HEK293 (cell line): ENCODE measurements around the gene CDC42SE1.

Experiments used
- CTCF ChIA-PET: fragments of 350-600 bp; formaldehyde crosslinking; extraction: SDS; loops from one replicate; lab custom pipeline; 2021; ENCODE audit warnings: antibody characterized with exemption; lab: Yijun Ruan, JAX
- POLR2A ChIA-PET: fragments of 300-600 bp; formaldehyde crosslinking; extraction: SDS; loops from one replicate; lab custom pipeline; 2020; ENCODE audit warnings: antibody characterized with exemption, inconsistent platforms; lab: Yijun Ruan, JAX
- H3K27ac ChIP-seq: fragments of 200-500 bp; sonication (Bioruptor generic); 2 replicates; pipeline ENCODE4 v1.5.1; 2014; ENCODE audit warnings: low read depth, low read length, control low read depth, inconsistent platforms; ENCODE audit errors: extremely low read depth
- H3K36me3 ChIP-seq, 2 experiments: fragments of 200-500 bp in 1 of 2; sonication (Bioruptor generic) in 1 of 2; 1 replicate in 1 of 2; 2 replicates in 1 of 2; pipeline ENCODE4 v1.5.1; 2014 to 2017; ENCODE audit warnings: inconsistent platforms in 2 of 2, low read length in 2 of 2; ENCODE audit not compliant: control insufficient read depth in 2 of 2, insufficient read depth in 1 of 2
- H3K4me1 ChIP-seq: fragments of 200-500 bp; sonication (Bioruptor generic); 2 replicates; pipeline ENCODE4 v1.5.1; 2014; ENCODE audit warnings: mild to moderate bottlenecking, low read length, inconsistent platforms; ENCODE audit not compliant: control insufficient read depth, insufficient read depth
- H3K4me3 ChIP-seq: 2 replicates; pipeline ENCODE4 v1.5.1; 2011; ENCODE audit warnings: low read depth, mild to moderate bottlenecking, control low read depth, low read length, moderate library complexity
- H3K9me3 ChIP-seq: fragments of 200-500 bp; sonication (Bioruptor generic); 2 replicates; pipeline ENCODE4 v1.5.1; 2014; ENCODE audit warnings: low read depth, low read length, inconsistent platforms; ENCODE audit not compliant: control insufficient read depth, insufficient read depth
- GLIS1 ChIP-seq: fragments of 450-650 bp; formaldehyde crosslinking; IDR thresholded peaks from 2 replicates; pipeline ENCODE4 v1.5.1; 2016; ENCODE audit warnings: missing biosample characterization, missing genetic modification characterization
- SP3 ChIP-seq: fragments of 450-650 bp; formaldehyde crosslinking; IDR thresholded peaks from 2 replicates; pipeline ENCODE4 v1.5.1; 2016; ENCODE audit warnings: missing biosample characterization, missing genetic modification characterization
- SP7 ChIP-seq: fragments of 450-650 bp; formaldehyde crosslinking; IDR thresholded peaks from 2 replicates; pipeline ENCODE4 v1.5.1; 2016; ENCODE audit warnings: missing biosample characterization, missing genetic modification characterization
- ZBTB17 ChIP-seq: fragments of 450-650 bp; formaldehyde crosslinking; IDR thresholded peaks from 2 replicates; pipeline ENCODE4 v1.5.1; 2016; ENCODE audit warnings: missing biosample characterization, missing genetic modification characterization
- ZBTB7A ChIP-seq: fragments of 450-650 bp; formaldehyde crosslinking; IDR thresholded peaks from 2 replicates; pipeline ENCODE4 v1.5.1; 2016; ENCODE audit warnings: low read depth, missing biosample characterization, missing genetic modification characterization
- ZFP41 ChIP-seq: fragments of 450-650 bp; formaldehyde crosslinking; IDR thresholded peaks from 2 replicates; pipeline ENCODE4 v1.5.1; 2016; ENCODE audit warnings: missing biosample characterization, missing genetic modification characterization, borderline replicate concordance
- ZNF211 ChIP-seq: fragments of 450-650 bp; formaldehyde crosslinking; IDR thresholded peaks from 2 replicates; pipeline ENCODE4 v1.5.1; 2016; ENCODE audit warnings: low read depth, missing biosample characterization, missing genetic modification characterization
- ZNF274 ChIP-seq, 2 experiments: fragments of 200-500 bp in 1 of 2; fragments of 450-650 bp in 1 of 2; sonication (Bioruptor generic) in 1 of 2; formaldehyde crosslinking in 1 of 2; IDR thresholded peaks; 2 replicates each; pipeline versions ENCODE4 v1.5.1 to v1.6.1; 2014 to 2016; ENCODE audit warnings: borderline replicate concordance in 1 of 2, inconsistent platforms in 1 of 2, low read length in 1 of 2, missing biosample characterization in 1 of 2, missing genetic modification characterization in 1 of 2
- ZNF292 ChIP-seq: fragments of 450-650 bp; formaldehyde crosslinking; IDR thresholded peaks from 2 replicates; pipeline ENCODE4 v1.5.1; 2016; ENCODE audit warnings: low read depth, missing biosample characterization, missing genetic modification characterization, borderline replicate concordance
- ZNF335 ChIP-seq: fragments of 450-650 bp; formaldehyde crosslinking; conservative IDR thresholded peaks from 2 replicates; pipeline ENCODE4 v1.5.1; 2016; ENCODE audit warnings: missing biosample characterization, missing genetic modification characterization
- ZNF394 ChIP-seq: fragments of 450-650 bp; formaldehyde crosslinking; IDR thresholded peaks from 2 replicates; pipeline ENCODE4 v1.5.1; 2016; ENCODE audit warnings: missing biosample characterization, missing genetic modification characterization, mild to moderate bottlenecking, moderate library complexity, borderline replicate concordance
- ZNF404 ChIP-seq: fragments of 450-650 bp; formaldehyde crosslinking; IDR thresholded peaks from 2 replicates; pipeline ENCODE4 v1.5.1; 2017; ENCODE audit warnings: missing biosample characterization, missing genetic modification characterization
- ZNF423 ChIP-seq: fragments of 450-650 bp; formaldehyde crosslinking; IDR thresholded peaks from 2 replicates; pipeline ENCODE4 v1.5.1; 2016; ENCODE audit warnings: missing biosample characterization, missing genetic modification characterization
- ZNF501 ChIP-seq: fragments of 450-650 bp; formaldehyde crosslinking; IDR thresholded peaks from 2 replicates; pipeline ENCODE4 v1.5.1; 2016; ENCODE audit warnings: missing biosample characterization, missing genetic modification characterization
- ZNF521 ChIP-seq: fragments of 450-650 bp; formaldehyde crosslinking; IDR thresholded peaks from 2 replicates; pipeline ENCODE4 v1.5.1; 2017; ENCODE audit warnings: missing biosample characterization, mild to moderate bottlenecking, missing genetic modification characterization
- ZNF544 ChIP-seq: fragments of 450-650 bp; formaldehyde crosslinking; IDR thresholded peaks from 2 replicates; pipeline ENCODE4 v1.5.0; 2017; ENCODE audit warnings: missing biosample characterization, missing genetic modification characterization
- ZNF548 ChIP-seq: fragments of 450-650 bp; formaldehyde crosslinking; IDR thresholded peaks from 2 replicates; pipeline ENCODE4 v1.5.1; 2016; ENCODE audit warnings: missing biosample characterization, missing genetic modification characterization
- ZNF555 ChIP-seq: fragments of 450-650 bp; formaldehyde crosslinking; conservative IDR thresholded peaks from 2 replicates; pipeline ENCODE4 v1.5.1; 2017; ENCODE audit warnings: missing biosample characterization, mild to moderate bottlenecking, missing genetic modification characterization, inconsistent platforms
- ZNF571 ChIP-seq: fragments of 450-650 bp; formaldehyde crosslinking; IDR thresholded peaks from 2 replicates; pipeline ENCODE4 v1.5.0; 2017; ENCODE audit warnings: missing biosample characterization, missing genetic modification characterization
- ZNF610 ChIP-seq: fragments of 450-650 bp; formaldehyde crosslinking; IDR thresholded peaks from 2 replicates; pipeline ENCODE4 v1.5.1; 2016; ENCODE audit warnings: missing biosample characterization, missing genetic modification characterization, borderline replicate concordance
- ZNF621 ChIP-seq: fragments of 450-650 bp; formaldehyde crosslinking; IDR thresholded peaks from 2 replicates; pipeline ENCODE4 v1.5.1; 2017; ENCODE audit warnings: missing biosample characterization, missing genetic modification characterization
- ZNF830 ChIP-seq: fragments of 450-650 bp; IDR thresholded peaks from 2 replicates; pipeline ENCODE4 v1.5.0; 2018; ENCODE audit warnings: missing biosample characterization, missing genetic modification characterization, low read depth, mild to moderate bottlenecking, moderate library complexity
- TF ChIP-seq, protein P1 (sequence below): fragments of 450-650 bp; formaldehyde crosslinking; IDR thresholded peaks from 2 replicates; pipeline ENCODE4 v1.5.1; 2016; ENCODE audit warnings: missing biosample characterization, missing genetic modification characterization
- TF ChIP-seq, protein P2 (sequence below): fragments of 450-650 bp; formaldehyde crosslinking; IDR thresholded peaks from 2 replicates; pipeline ENCODE4 v1.5.1; 2016; ENCODE audit warnings: missing biosample characterization, missing genetic modification characterization
- TF ChIP-seq, protein P3 (sequence below): fragments of 450-650 bp; formaldehyde crosslinking; IDR thresholded peaks from 2 replicates; pipeline ENCODE4 v1.5.1; 2017; ENCODE audit warnings: missing biosample characterization, missing genetic modification characterization

CDC42SE1 gene

DNA sequence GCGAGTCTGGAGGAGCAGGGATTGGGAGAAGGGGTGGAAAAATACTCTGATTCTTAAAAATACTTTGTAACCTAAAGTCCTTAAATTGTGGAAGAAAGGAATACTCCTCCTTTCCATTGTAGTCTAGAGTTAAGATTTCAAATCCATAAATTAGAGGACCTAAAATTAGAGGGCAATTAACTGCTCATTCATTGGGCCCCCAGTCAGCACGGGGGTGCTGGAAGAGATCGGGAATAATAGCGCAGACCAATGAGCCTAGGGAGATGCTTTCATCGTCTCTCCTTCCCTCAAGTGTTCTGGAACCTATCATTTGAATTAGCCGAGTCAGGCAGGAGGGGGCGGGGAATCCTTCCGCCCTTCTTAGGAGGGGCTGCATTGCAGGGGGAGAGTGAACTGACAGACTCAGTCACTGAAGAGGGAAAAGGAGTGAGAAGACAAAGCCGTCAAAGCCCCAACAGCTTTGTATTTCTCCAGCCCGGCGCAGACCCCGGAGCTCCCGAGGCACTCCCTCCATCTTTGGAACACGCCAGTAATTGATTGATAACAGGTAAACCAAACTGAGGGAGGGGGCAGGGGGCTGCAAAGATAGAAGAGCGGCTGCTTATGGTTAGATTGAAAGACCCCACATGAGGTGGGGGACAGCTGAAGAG, 710 bp upstream of the CDC42SE1 start, which contains the start of gene MLLT11 (continued):
- TF ChIP-seq ZNF274 (IDR thresholded peaks at IDR 0.05; ENCODE audit: low read length) = no peak
- TF ChIP-seq ZNF274 (tag by site-specific recombination; IDR thresholded peaks at IDR 0.05; ENCODE audit: borderline replicate concordance) = no peak
- TF ChIP-seq SP7 (tag by site-specific recombination) = peak; percentile 92
- TF ChIP-seq ZFP41 = no peak

DNA sequence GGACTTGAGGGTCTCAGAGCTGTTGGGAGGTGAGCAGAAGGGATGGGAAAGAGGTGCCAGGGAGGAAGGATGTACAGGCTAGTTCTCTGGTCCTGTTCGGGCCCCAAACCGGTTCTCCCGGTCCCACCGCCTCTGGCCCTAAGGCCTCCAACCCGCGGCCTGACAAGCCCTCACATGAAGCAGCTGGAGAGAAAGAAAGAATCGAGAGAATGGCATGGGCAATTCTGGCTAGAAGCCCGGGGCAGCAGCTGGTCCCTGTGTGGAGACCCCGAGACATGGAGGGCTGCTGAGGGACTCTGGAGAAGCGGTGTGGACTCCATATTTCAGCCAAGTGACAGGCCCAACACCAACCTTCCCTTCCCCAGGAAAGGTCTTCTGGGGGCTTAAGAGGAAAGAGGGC, 730 bp downstream of the CDC42SE1 start:
- H3K36me3 ChIP-seq = peaks cover 0 to 40% of the 10 kb centered on the region in 2 experiments; a peak in 2 of 3 replicates
- TF ChIP-seq ZBTB7A (tag by site-specific recombination) (no peak), ZNF394 (tag by site-specific recombination) (peak; percentile 73), ZBTB17 (0 out of 2 replicates have a peak, but pooled peaks have one; percentile 0), ZNF501 (tag by site-specific recombination) (no peak), ZNF548 (tag by site-specific recombination) (no peak), ZNF335 (tag by site-specific recombination) (peak; percentile 94)
- peak overlapping the region; percentile 83 for H3K27ac ChIP-seq
- ChIA-PET CTCF (interaction anchor here (0.6 to 2.7 kb wide), 11 partner anchors 8 to 134 kb away, joined by 3 to 17 read pairs (median 4); partner anchors contain the start of genes C1orf56 and GABPB2), POLR2A (interaction anchor here (0.6 to 3.8 kb wide), 6 partner anchors 9 to 738 kb away, joined by 3 to 20 read pairs (median 10); partner anchors contain the start of genes C1orf56, GABPB2 and MINDY1)
- no peaks in the 10 kb centered on the region for H3K9me3 ChIP-seq
- H3K4me3 ChIP-seq = peak overlapping the region; percentile 89
- peaks cover 4% of the 10 kb centered on the region; the same call in 1 of the 2 replicates for H3K4me1 ChIP-seq

DNA sequence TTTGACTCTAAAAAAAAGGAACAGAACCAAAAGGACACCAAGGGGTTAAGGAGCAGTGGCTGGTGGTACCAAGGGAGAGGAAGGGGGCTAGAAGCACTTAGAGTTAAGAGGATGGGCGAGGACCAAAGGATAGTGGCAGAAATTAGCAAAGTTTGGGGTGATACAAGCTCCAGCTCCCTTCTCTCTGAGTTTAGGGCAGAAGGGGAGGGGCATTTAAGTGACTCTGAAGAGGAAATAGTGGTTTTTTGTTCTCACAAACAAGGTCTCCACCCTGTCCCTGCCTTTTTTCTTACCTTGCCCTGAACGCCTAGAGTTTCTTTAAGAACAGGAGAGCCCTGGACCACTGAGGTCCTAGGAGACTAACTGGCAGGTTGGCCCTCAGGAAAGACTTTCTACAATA, 3.3 kb downstream of the CDC42SE1 start:
- no peak overlapping the region for H3K27ac ChIP-seq
- ChIA-PET POLR2A (no interaction called here), CTCF (interaction anchor here (1.8 kb wide), 1 partner anchor 50 kb away, joined by 4 read pairs; the partner anchor contains the start of gene MINDY1)
- H3K4me1 ChIP-seq = peaks cover 4% of the 10 kb centered on the region; the same call in 1 of the 2 replicates
- no peaks in the 10 kb centered on the region for H3K9me3 ChIP-seq
- H3K36me3 ChIP-seq = peaks cover 0 to 61% of the 10 kb centered on the region in 2 experiments; a peak in 2 of 3 replicates
- TF ChIP-seq ZNF610 (tag by site-specific recombination) (no peak), ZNF571 (tag by site-specific recombination) (no peak), ZNF555 (tag by site-specific recombination) (no peak)
- TF ChIP-seq, protein P1, sequence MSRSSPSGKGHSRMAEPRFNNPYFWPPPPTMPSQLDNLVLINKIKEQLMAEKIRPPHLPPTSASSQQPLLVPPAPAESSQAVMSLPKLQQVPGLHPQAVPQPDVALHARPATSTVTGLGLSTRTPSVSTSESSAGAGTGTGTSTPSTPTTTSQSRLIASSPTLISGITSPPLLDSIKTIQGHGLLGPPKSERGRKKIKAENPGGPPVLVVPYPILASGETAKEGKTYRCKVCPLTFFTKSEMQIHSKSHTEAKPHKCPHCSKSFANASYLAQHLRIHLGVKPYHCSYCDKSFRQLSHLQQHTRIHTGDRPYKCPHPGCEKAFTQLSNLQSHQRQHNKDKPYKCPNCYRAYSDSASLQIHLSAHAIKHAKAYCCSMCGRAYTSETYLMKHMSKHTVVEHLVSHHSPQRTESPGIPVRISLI (tag by site-specific recombination) = no peak
- no peak overlapping the region for H3K4me3 ChIP-seq

DNA sequence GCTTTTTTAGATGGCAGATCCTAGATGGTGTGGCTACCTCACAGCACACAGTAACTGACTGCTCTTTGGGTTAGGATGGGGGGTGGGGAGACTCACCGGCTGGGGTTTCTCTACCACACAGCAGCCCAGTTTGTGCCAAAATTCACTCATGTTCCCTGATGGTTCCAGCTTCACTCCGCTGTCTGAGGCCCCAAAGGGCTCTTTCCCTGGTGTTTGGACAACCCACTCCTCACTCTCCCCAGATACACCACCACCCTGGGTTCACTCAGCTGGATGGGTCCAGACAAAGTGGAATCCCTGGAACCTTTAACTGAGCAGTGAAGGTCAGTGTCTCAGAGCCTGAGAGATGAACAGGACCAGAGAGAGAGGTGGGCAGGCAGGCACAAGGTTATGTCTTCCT, 3.8 kb downstream of the CDC42SE1 start:
- H3K4me1 ChIP-seq = peaks cover 4% of the 10 kb centered on the region; the same call in 1 of the 2 replicates
- TF ChIP-seq SP3 (no peak), GLIS1 (tag by site-specific recombination) (no peak), ZNF423 (tag by site-specific recombination) (no peak), ZNF544 (tag by site-specific recombination) (no peak), ZNF521 (tag by site-specific recombination) (no peak), ZNF404 (tag by site-specific recombination) (no peak), ZNF292 (tag by site-specific recombination) (no peak), ZNF621 (no peak), ZNF830 (no peak), ZNF211 (tag by site-specific recombination) (no peak)
- TF ChIP-seq, protein P2, sequence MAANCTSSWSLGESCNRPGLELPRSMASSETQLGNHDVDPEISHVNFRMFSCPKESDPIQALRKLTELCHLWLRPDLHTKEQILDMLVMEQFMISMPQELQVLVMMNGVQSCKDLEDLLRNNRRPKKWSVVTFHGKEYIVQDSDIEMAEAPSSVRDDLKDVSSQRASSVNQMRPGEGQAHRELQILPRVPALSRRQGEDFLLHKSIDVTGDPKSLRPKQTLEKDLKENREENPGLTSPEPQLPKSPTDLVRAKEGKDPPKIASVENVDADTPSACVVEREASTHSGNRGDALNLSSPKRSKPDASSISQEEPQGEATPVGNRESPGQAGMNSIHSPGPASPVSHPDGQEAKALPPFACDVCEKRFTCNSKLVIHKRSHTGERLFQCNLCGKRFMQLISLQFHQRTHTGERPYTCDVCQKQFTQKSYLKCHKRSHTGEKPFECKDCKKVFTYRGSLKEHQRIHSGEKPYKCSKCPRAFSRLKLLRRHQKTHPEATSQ (tag by site-specific recombination) = no peak
- TF ChIP-seq, protein P3, sequence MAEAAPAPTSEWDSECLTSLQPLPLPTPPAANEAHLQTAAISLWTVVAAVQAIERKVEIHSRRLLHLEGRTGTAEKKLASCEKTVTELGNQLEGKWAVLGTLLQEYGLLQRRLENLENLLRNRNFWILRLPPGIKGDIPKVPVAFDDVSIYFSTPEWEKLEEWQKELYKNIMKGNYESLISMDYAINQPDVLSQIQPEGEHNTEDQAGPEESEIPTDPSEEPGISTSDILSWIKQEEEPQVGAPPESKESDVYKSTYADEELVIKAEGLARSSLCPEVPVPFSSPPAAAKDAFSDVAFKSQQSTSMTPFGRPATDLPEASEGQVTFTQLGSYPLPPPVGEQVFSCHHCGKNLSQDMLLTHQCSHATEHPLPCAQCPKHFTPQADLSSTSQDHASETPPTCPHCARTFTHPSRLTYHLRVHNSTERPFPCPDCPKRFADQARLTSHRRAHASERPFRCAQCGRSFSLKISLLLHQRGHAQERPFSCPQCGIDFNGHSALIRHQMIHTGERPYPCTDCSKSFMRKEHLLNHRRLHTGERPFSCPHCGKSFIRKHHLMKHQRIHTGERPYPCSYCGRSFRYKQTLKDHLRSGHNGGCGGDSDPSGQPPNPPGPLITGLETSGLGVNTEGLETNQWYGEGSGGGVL (tag by site-specific recombination) = no peak
- TF ChIP-seq, all 188 proteins: peak for 0
- no peaks in the 10 kb centered on the region for H3K9me3 ChIP-seq
- ChIA-PET POLR2A (interaction anchor here (0.6 to 0.8 kb wide), 2 partner anchors 14 to 476 kb away, joined by 3 to 5 read pairs; partner anchors contain the start of gene MCL1), CTCF (interaction anchor here (0.6 kb wide), 1 partner anchor 42 kb away, joined by 4 read pairs; no protein-coding TSS in a partner anchor)
- H3K27ac ChIP-seq = no peak overlapping the region
- peaks cover 0 to 67% of the 10 kb centered on the region in 2 experiments; a peak in 2 of 3 replicates for H3K36me3 ChIP-seq
- no peak overlapping the region for H3K4me3 ChIP-seq
